ENCODE measurements around the gene KRT9. TPM values are rescaled to one million over a fixed set of nuclear protein-coding genes. Genes with fewer than 3 reads are reported as not detected.
A peak's percentile ranks its signal among the peaks of the same experiment; 100 is the strongest.

KRT9 gene
- total RNA-seq, 2 experiments from 2014 or later: not detected

GRCh38 chr17:41531993-41532392, 39.9 kb downstream of the KRT9 start:
- H3K27ac Mint-ChIP-seq: no peak overlapping the region
- TF ChIP-seq, protein P1, sequence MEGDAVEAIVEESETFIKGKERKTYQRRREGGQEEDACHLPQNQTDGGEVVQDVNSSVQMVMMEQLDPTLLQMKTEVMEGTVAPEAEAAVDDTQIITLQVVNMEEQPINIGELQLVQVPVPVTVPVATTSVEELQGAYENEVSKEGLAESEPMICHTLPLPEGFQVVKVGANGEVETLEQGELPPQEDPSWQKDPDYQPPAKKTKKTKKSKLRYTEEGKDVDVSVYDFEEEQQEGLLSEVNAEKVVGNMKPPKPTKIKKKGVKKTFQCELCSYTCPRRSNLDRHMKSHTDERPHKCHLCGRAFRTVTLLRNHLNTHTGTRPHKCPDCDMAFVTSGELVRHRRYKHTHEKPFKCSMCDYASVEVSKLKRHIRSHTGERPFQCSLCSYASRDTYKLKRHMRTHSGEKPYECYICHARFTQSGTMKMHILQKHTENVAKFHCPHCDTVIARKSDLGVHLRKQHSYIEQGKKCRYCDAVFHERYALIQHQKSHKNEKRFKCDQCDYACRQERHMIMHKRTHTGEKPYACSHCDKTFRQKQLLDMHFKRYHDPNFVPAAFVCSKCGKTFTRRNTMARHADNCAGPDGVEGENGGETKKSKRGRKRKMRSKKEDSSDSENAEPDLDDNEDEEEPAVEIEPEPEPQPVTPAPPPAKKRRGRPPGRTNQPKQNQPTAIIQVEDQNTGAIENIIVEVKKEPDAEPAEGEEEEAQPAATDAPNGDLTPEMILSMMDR (IDR thresholded peaks at IDR 0.05): no peak
- H3K4me3 ChIP-seq (ENCODE audit: low read length): no peak overlapping the region
- no peak overlapping the region for H3K27ac ChIP-seq (ENCODE audit: low read depth in 1 of 2, low read length in 2 of 2)
- no peak overlapping the region for H3K4me3 Mint-ChIP-seq
- H3K4me1 ChIP-seq (ENCODE audit: insufficient read depth, low read length): peaks cover 17% of the 10 kb centered on the region
- peaks cover 79% of the 10 kb centered on the region for H3K27me3 Mint-ChIP-seq
- intact Hi-C loops (cut with DNase I, micrococcal nuclease): no loop called here
- DNase-seq: no peak
- ATAC-seq (ENCODE audit: poor library complexity): no peak
- H3K9me3 Mint-ChIP-seq: no peaks in the 10 kb centered on the region
- H3K36me3 Mint-ChIP-seq (ENCODE audit: low read depth): no peaks in the 10 kb centered on the region
- H3K9me3 ChIP-seq (ENCODE audit: control insufficient read depth in 1 of 2, insufficient read depth in 1 of 2, low read length in 2 of 2): peaks cover 0 to 10% of the 10 kb centered on the region in 2 experiments
- ChIA-PET CTCF (no interaction called here), POLR2A (no interaction called here)
- H3K27me3 ChIP-seq (ENCODE audit: control insufficient read depth in 1 of 2, insufficient read depth in 2 of 2, low read length in 2 of 2): peaks cover 38 to 39% of the 10 kb centered on the region in 2 experiments
- no peaks in the 10 kb centered on the region for H3K36me3 ChIP-seq (ENCODE audit: insufficient read depth, low read length)
- peaks cover 19% of the 10 kb centered on the region for H3K4me1 Mint-ChIP-seq (ENCODE audit: low read depth)

GRCh38 chr17:41530062-41531048, 41.5 kb downstream of the KRT9 start:
- H3K4me1 ChIP-seq (ENCODE audit: insufficient read depth, low read length): peaks cover 19% of the 10 kb centered on the region
- H3K27ac ChIP-seq (ENCODE audit: low read depth in 1 of 2, low read length in 2 of 2): no peak overlapping the region
- POLR2A ChIA-PET: interaction anchor here (1.0 kb wide), 1 partner anchor 158 kb away, joined by 3 read pairs; no protein-coding TSS in a partner anchor
- H3K27ac Mint-ChIP-seq: no peak overlapping the region
- H3K4me3 ChIP-seq (ENCODE audit: low read length): no peak overlapping the region
- peaks cover 42 to 43% of the 10 kb centered on the region in 2 experiments for H3K27me3 ChIP-seq (ENCODE audit: control insufficient read depth in 1 of 2, insufficient read depth in 2 of 2, low read length in 2 of 2)
- no peaks in the 10 kb centered on the region for H3K9me3 Mint-ChIP-seq
- TF ChIP-seq, protein P1 (IDR thresholded peaks at IDR 0.05): no peak
- peaks cover 21% of the 10 kb centered on the region for H3K4me1 Mint-ChIP-seq (ENCODE audit: low read depth)
- intact Hi-C loops (cut with DNase I, micrococcal nuclease): no loop called here
- H3K36me3 Mint-ChIP-seq (ENCODE audit: low read depth): no peaks in the 10 kb centered on the region
- DNase-seq: no peak
- peaks cover 0 to 10% of the 10 kb centered on the region in 2 experiments for H3K9me3 ChIP-seq (ENCODE audit: control insufficient read depth in 1 of 2, insufficient read depth in 1 of 2, low read length in 2 of 2)
- CTCF ChIA-PET: interaction anchor here (1.2 kb wide), 1 partner anchor 18 kb away, joined by 5 read pairs; no protein-coding TSS in a partner anchor
- no peak overlapping the region for H3K4me3 Mint-ChIP-seq
- no peak for ATAC-seq (ENCODE audit: poor library complexity)
- no peaks in the 10 kb centered on the region for H3K36me3 ChIP-seq (ENCODE audit: insufficient read depth, low read length)
- peaks cover 83% of the 10 kb centered on the region for H3K27me3 Mint-ChIP-seq

- ATAC-seq (ENCODE audit: poor library complexity) (no peak), DNase-seq (no peak)
- peaks cover 0 to 10% of the 10 kb centered on the region in 2 experiments for H3K9me3 ChIP-seq (ENCODE audit: control insufficient read depth in 1 of 2, insufficient read depth in 1 of 2, low read length in 2 of 2)
- H3K4me1 ChIP-seq (ENCODE audit: insufficient read depth, low read length): peaks cover 19% of the 10 kb centered on the region
- no peak overlapping the region for H3K4me3 ChIP-seq (ENCODE audit: low read length)
- no peak overlapping the region for H3K27ac ChIP-seq (ENCODE audit: low read depth in 1 of 2, low read length in 2 of 2)
- H3K4me3 Mint-ChIP-seq: peak overlapping the region; percentile 48
- no peak overlapping the region for H3K27ac Mint-ChIP-seq
- ChIA-PET CTCF (no interaction called here), POLR2A (interaction anchor here (1.0 kb wide), 1 partner anchor 159 kb away, joined by 3 read pairs; no protein-coding TSS in a partner anchor)
- no peaks in the 10 kb centered on the region for H3K36me3 ChIP-seq (ENCODE audit: insufficient read depth, low read length)
- TF ChIP-seq, protein P1 (IDR thresholded peaks at IDR 0.05): no peak
- H3K36me3 Mint-ChIP-seq (ENCODE audit: low read depth): no peaks in the 10 kb centered on the region
- peaks cover 21% of the 10 kb centered on the region for H3K4me1 Mint-ChIP-seq (ENCODE audit: low read depth)
- peaks cover 78% of the 10 kb centered on the region for H3K27me3 Mint-ChIP-seq
- peaks cover 42 to 43% of the 10 kb centered on the region in 2 experiments for H3K27me3 ChIP-seq (ENCODE audit: control insufficient read depth in 1 of 2, insufficient read depth in 2 of 2, low read length in 2 of 2)
- intact Hi-C loops (cut with DNase I, micrococcal nuclease): no loop called here
- no peaks in the 10 kb centered on the region for H3K9me3 Mint-ChIP-seq
These were observed 42.4 kb downstream of the KRT9 start for GRCh38 chr17:41529491-41529915.
